HUES6 (cell line): ENCODE data around the gene SRD5A3.

Experiments used
- H3K27ac ChIP-seq: 2 replicates; pipeline ENCODE4 v1.7.0; 2013; ENCODE audit warnings: low read depth, mild to moderate bottlenecking, low read length, inconsistent platforms
- H3K27me3 ChIP-seq: 2 replicates; pipeline ENCODE4 v1.6.1; 2013; ENCODE audit warnings: low read length; ENCODE audit not compliant: control insufficient read depth, insufficient read depth
- H3K36me3 ChIP-seq: 2 replicates; pipeline ENCODE4 v1.6.1; 2013; ENCODE audit warnings: low read length; ENCODE audit not compliant: control insufficient read depth, insufficient read depth
- H3K4me1 ChIP-seq: 2 replicates; pipeline ENCODE4 v1.6.1; 2013; ENCODE audit warnings: low read length; ENCODE audit not compliant: control insufficient read depth, insufficient read depth
- H3K4me3 ChIP-seq: 2 replicates; pipeline ENCODE4 v1.5.1; 2013; ENCODE audit warnings: low read depth, low read length
- H3K9ac ChIP-seq: one replicate; pipeline ENCODE4 v1.6.1; 2013; ENCODE audit warnings: mild to moderate bottlenecking, low read length
- H3K9me3 ChIP-seq: 2 replicates; pipeline ENCODE4 v1.6.1; 2013; ENCODE audit warnings: low read depth, low read length; ENCODE audit not compliant: control insufficient read depth, insufficient read depth

Gene SRD5A3

DNA sequence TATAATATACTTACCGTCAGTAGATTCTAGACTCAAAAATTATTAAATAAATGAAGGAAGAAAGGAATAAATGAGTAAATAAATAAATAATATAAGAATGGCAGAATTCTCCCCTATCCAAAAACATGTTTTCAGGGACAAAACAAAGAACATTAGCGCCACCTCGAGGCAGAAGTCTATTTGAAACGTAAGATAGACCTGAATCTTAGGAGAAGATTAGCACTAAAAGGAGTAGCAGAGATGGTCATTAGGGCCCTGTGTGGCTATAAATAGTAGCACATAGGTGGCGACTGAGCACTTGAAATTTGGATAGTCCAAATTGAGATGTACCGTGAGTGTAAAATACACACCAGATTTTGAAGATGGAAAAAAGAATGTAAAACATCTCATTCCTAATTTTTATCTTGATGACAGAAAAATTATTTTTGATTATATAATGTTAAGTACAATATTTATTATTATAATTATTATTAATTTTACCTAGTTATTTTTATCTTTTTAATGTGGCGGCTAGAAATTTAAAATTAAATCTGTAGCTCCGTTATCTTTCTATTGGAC lies 24.3 kb upstream of the SRD5A3 start:
- Histone ChIP-seq H3K9ac (no peak overlapping the region), H3K9me3 (no peaks in the 10 kb centered on the region), H3K4me3 (no peak overlapping the region), H3K36me3 (no peaks in the 10 kb centered on the region), H3K4me1 (peaks cover 12% of the 10 kb centered on the region), H3K27me3 (no peaks in the 10 kb centered on the region), H3K27ac (no peak overlapping the region)

DNA sequence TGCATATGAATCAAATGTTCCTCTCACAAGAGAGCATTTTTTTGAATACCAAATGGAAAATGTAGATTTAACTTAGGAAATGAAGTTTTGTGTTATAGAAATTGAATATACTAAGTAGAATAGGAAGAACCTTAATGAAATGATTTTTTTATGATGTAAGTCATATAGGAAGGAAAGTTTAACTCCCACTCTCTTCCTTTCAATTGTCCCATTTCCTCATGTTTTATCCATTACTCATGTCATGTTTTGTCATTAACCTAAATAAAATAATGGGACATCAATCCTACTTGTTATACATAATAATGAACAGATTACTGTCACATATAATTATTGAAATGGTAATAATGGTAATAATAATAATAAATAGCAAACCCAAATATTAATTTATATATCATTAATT lies 22.7 kb upstream of the SRD5A3 start:
- H3K27me3 ChIP-seq = no peaks in the 10 kb centered on the region

DNA sequence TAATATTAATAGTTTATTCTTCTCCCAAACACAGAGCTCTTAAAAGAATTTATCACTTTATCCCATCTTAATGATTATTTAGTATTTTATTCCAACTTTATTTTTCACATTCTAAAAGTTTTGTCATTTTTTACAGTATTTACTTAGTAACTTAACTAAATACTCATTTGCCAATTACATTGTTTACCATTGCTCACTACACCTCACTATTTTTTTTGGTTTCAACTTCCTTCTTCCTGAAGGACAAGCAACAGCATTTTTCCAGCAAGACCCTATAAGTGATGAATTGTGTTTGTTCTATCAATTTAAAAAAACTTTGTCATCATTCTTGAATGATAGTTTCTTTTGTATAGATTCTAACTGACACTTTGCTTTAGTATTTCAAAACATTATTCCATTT lies 19.4 kb upstream of the SRD5A3 start:
- H3K4me3 ChIP-seq = no peak overlapping the region
- no peaks in the 10 kb centered on the region for H3K36me3 ChIP-seq
- H3K9ac ChIP-seq = no peak overlapping the region
- peaks cover 8% of the 10 kb centered on the region; the same call in 1 of the 2 replicates for H3K9me3 ChIP-seq
- no peak overlapping the region for H3K27ac ChIP-seq
- no peaks in the 10 kb centered on the region for H3K27me3 ChIP-seq
- peaks cover 7% of the 10 kb centered on the region for H3K4me1 ChIP-seq

More for the DNA sequence above, 22.7 kb upstream of the SRD5A3 start:
- H3K36me3 ChIP-seq = no peaks in the 10 kb centered on the region
- H3K4me3 ChIP-seq = no peak overlapping the region
- H3K27ac ChIP-seq = no peak overlapping the region
- H3K9ac ChIP-seq = no peak overlapping the region
- H3K4me1 ChIP-seq = peaks cover 12% of the 10 kb centered on the region
- no peaks in the 10 kb centered on the region for H3K9me3 ChIP-seq

DNA sequence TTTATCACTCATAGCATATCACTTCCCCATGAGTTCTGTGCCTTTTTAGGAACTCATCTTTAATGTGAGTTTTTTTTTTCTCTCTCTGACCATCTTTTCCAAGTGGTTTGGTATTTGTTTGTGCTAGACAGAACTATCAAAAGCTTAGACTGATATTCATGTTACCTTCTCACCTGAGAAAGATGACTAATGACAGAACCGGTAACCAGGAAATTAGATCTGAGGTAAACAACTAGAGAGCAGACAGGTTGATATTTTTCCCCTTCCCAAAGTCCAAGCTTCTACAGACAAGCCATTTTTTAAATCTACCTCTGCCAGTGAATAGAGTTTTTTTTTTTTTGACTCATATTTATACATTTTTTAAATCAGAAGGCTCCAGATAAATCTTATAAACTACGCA lies 17.0 kb upstream of the SRD5A3 start:
- H3K9me3 ChIP-seq = peaks cover 9% of the 10 kb centered on the region; the same call in 1 of the 2 replicates
- H3K27ac ChIP-seq = no peak overlapping the region
- H3K27me3 ChIP-seq = no peaks in the 10 kb centered on the region
- no peak overlapping the region for H3K4me3 ChIP-seq
- no peak overlapping the region for H3K9ac ChIP-seq
- no peaks in the 10 kb centered on the region for H3K4me1 ChIP-seq
- H3K36me3 ChIP-seq = no peaks in the 10 kb centered on the region

DNA sequence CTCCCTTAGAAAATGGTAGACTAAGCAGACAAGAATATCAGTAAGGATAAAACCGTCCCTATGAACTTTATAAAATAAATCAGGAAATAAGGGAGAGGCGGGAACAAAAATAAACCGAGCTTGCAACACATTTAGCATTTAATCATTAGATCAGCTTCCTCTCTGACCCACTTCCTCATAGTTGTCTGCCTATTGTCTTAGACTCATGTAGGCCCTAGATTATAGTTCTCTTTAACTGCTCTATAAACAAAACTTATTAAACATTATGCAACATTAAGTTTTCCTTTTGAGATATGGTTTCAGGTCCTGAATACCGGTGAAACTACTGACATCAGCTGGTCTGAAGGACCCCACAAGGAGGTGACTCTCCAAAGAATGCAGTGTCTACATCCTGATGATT lies 15.8 kb upstream of the SRD5A3 start:
- H3K27ac ChIP-seq = no peak overlapping the region
- H3K4me3 ChIP-seq = no peak overlapping the region
- H3K27me3 ChIP-seq = no peaks in the 10 kb centered on the region
- no peaks in the 10 kb centered on the region for H3K4me1 ChIP-seq
- H3K36me3 ChIP-seq = no peaks in the 10 kb centered on the region
- no peak overlapping the region for H3K9ac ChIP-seq
- H3K9me3 ChIP-seq = peaks cover 9% of the 10 kb centered on the region; the same call in 1 of the 2 replicates

DNA sequence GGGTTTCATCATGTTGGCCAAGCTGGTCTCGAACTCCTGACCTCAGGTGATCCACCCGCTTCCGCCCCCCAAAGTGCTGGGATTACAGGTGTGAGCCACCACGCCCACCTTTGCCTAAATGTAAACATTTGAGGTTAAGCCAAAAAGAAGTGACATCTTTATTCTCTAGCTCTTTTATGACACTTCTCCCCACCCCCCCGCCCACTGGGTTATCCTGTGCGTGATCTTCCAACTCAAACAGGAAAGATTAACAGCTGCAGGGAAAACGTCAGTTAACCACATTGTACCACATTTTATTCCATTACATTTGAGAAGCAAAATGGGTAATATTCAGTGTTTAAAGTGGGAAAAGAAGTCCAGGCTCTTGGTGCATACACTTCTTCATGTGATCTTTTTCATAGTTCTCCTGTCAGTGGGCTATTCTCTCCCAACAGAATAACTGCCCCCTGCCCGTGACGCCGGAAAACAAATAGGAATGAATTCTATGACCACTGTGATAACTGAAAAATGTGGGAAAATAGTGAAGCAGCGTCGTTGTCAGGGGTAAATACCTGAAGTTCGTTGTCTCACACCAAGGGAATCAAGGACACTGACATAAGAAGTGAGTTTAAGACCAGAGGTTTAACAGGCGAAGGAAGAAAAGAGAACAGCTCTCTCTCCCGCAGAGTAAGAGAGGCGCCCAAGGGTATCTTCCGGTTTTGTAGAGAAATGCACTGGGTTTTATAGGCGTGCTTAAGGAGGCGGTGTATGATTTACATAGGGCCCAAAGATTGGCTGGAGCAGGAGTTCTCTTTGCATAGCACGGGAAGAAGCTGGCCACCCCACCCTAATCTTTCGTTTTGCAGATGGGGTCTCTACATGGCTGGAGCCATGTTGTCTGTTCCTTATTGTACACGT lies 9.7 kb upstream of the SRD5A3 start:
- Histone ChIP-seq H3K27ac (no peak overlapping the region), H3K4me3 (no peak overlapping the region), H3K27me3 (no peaks in the 10 kb centered on the region), H3K9me3 (peaks cover 8% of the 10 kb centered on the region), H3K9ac (no peak overlapping the region), H3K36me3 (no peaks in the 10 kb centered on the region), H3K4me1 (peaks cover 12% of the 10 kb centered on the region; the same call in 1 of the 2 replicates)

DNA sequence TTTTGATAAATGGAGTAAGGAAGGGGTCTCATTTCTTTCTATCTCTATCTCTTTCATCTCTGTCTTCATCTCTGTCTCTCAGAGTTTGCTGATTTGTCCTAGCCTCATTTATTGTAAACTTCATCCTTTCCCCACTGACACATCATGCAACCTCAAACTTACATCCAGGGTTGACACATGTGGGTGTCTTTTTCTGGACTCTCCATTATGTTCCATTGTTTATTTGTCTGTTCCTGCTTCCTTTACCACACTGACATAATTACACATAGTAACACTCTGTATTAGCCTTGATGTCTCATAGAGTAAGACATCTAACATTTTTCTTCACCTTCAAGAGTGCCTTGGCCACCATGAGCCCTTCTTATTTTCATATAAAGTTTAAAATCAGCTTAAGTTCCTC lies 8.1 kb upstream of the SRD5A3 start:
- H3K27ac ChIP-seq = no peak overlapping the region
- no peaks in the 10 kb centered on the region for H3K27me3 ChIP-seq
- peaks cover 16% of the 10 kb centered on the region; the same call in 1 of the 2 replicates for H3K4me1 ChIP-seq
- H3K4me3 ChIP-seq = no peak overlapping the region
- no peaks in the 10 kb centered on the region for H3K36me3 ChIP-seq
- H3K9me3 ChIP-seq = peaks cover 5% of the 10 kb centered on the region
- H3K9ac ChIP-seq = no peak overlapping the region

DNA sequence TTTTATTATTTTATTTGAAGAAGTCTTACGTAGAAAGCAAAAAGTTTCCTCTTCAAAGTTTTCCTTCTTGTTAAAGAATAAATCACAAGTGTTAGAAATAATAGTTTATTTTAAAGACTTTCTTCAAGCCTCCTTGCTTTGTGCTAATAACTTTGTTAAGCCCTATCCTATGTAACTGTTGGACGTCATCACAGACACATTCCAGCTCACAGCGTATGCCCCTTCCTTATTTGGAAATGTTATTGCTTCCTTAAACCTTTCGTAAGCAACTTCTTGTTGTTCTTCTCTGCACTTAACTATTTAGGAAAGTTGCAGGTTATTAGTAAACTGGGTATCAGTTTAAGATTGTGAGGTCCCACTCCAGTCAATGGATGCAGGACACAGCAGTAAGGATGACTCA lies 7.6 kb upstream of the SRD5A3 start:
- Histone ChIP-seq H3K27ac (no peak overlapping the region), H3K27me3 (no peaks in the 10 kb centered on the region), H3K4me1 (peaks cover 16% of the 10 kb centered on the region; the same call in 1 of the 2 replicates), H3K9ac (no peak overlapping the region), H3K36me3 (no peaks in the 10 kb centered on the region), H3K9me3 (peaks cover 10% of the 10 kb centered on the region), H3K4me3 (no peak overlapping the region)

DNA sequence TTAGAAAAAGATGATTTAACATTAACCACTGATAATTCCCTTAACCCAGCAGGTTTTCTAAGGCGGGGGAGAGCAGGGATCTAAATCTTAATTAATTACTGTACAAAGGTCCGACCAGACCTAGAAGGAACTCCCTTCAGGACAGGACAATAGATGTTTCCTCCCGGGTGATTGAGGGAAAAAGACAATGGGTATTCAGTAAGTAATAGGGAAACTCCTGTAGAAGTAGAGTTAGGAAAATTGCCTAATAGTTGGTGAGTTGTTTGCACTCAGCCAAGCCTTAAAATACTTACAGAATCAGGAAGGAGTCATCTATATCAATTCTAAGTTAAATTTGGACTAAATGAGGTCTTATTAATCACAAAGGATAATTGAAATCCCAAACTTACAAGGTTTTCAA lies 5.8 kb upstream of the SRD5A3 start:
- Histone ChIP-seq H3K9me3 (peaks cover 13% of the 10 kb centered on the region), H3K36me3 (no peaks in the 10 kb centered on the region), H3K4me1 (peaks cover 16% of the 10 kb centered on the region; the same call in 1 of the 2 replicates), H3K27me3 (no peaks in the 10 kb centered on the region), H3K4me3 (no peak overlapping the region), H3K9ac (no peak overlapping the region), H3K27ac (no peak overlapping the region)

DNA sequence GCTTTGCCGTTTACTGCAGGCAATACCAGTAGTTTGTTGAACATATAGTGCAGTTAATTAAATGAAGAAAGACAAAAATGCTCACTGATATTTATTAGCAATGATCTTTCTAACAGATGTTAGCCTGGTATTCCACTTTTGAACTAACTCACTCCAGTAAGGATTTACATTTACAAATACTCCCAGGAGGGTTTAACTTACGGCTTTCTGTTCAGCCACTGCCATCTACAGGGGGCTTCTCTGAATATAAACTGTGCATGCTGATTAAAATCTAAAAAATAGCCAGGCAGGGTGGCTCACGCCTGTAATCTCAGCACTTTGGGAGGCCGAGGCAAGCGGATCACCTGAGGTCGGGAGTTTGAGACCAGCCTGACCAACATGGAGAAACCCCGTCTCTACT lies 2.2 kb upstream of the SRD5A3 start:
- Histone ChIP-seq H3K36me3 (no peaks in the 10 kb centered on the region), H3K27me3 (no peaks in the 10 kb centered on the region), H3K4me1 (peaks cover 27% of the 10 kb centered on the region; the same call in 1 of the 2 replicates), H3K9me3 (peaks cover 9% of the 10 kb centered on the region), H3K9ac (no peak overlapping the region), H3K4me3 (no peak overlapping the region), H3K27ac (no peak overlapping the region)

DNA sequence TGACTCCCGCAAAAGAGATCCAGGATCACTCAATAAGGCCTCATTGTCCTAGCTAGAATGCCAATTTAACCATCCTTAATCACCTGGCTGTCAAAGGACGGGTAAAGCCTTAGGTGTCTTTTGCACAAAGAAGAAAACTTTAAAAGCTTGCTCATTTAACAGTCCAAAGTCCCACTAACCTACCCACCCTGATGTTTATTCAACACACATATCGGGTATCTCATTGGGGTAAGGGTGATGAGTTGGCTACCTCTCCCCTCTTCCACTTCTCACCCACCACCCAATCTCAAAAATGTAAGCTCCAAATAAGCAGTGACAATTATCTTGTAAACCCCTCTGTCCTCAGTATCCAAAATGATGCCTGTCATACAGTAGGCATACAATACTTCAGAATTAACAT lies 988 bp upstream of the SRD5A3 start:
- peaks cover 8% of the 10 kb centered on the region; the same call in 1 of the 2 replicates for H3K9me3 ChIP-seq

More for the DNA sequence above, 988 bp upstream of the SRD5A3 start:
- Histone ChIP-seq H3K36me3 (no peaks in the 10 kb centered on the region), H3K27ac (no peak overlapping the region), H3K27me3 (no peaks in the 10 kb centered on the region), H3K4me3 (no peak overlapping the region), H3K4me1 (peaks cover 23% of the 10 kb centered on the region; the same call in 1 of the 2 replicates), H3K9ac (no peak overlapping the region)
